Fibroblast of lung (primary cell): ENCODE results near the gene SUSD5. TPM values are rescaled to one million over a fixed set of nuclear protein-coding genes. Genes with fewer than 3 reads are reported as not detected.

Source experiments
- DNase-seq, 2 donors: peaks; one replicate each; pipeline versions ENCODE4 v3.0.0 to v3.0.0-alpha.2; 2010; ENCODE audit warnings: low read depth in 2 of 2
- H2AFZ ChIP-seq: 2 replicates; pipeline ENCODE4 v1.5.1; 2012; ENCODE audit warnings: low read length, control low read depth, inconsistent platforms
- H3K27ac ChIP-seq: 2 replicates; pipeline ENCODE4 v1.5.1; 2011; ENCODE audit warnings: low read length, control low read depth; ENCODE audit not compliant: insufficient read depth
- H3K27me3 ChIP-seq: 2 replicates; pipeline ENCODE4 v1.5.1; 2011; ENCODE audit warnings: mild to moderate bottlenecking, low read length; ENCODE audit not compliant: control insufficient read depth, insufficient read depth
- H3K36me3 ChIP-seq: 2 replicates; pipeline ENCODE4 v1.5.1; 2011; ENCODE audit warnings: low read length; ENCODE audit not compliant: control insufficient read depth, insufficient read depth
- H3K4me1 ChIP-seq: 2 replicates; pipeline ENCODE4 v1.5.1; 2011; ENCODE audit warnings: low read length; ENCODE audit not compliant: control insufficient read depth, insufficient read depth; ENCODE audit errors: extremely low read depth
- H3K4me2 ChIP-seq: 2 replicates; pipeline ENCODE4 v1.5.1; 2011; ENCODE audit warnings: low read length, control low read depth; ENCODE audit not compliant: insufficient read depth; ENCODE audit errors: extremely low read depth
- H3K4me3 ChIP-seq, 4 experiments: fragments of 200-600 bp in 1 of 4; sonication (generic) in 1 of 4; replicated peaks in 1 of 4; 2 replicates each; pipeline ENCODE4 v1.5.1; 2011 to 2016; ENCODE audit warnings: low read length in 4 of 4, low read depth in 3 of 4, mild to moderate bottlenecking in 3 of 4, control low read depth in 2 of 4, inconsistent platforms in 1 of 4, mixed read lengths in 1 of 4; ENCODE audit not compliant: insufficient read depth in 1 of 4; ENCODE audit errors: control extremely low read depth in 1 of 4
- H3K79me2 ChIP-seq: 2 replicates; pipeline ENCODE4 v1.5.1; 2012; ENCODE audit warnings: mild to moderate bottlenecking, low read length, inconsistent platforms; ENCODE audit not compliant: control insufficient read depth, insufficient read depth
- H3K9ac ChIP-seq: 2 replicates; pipeline ENCODE4 v1.5.1; 2011; ENCODE audit warnings: mild to moderate bottlenecking, low read length, control low read depth; ENCODE audit not compliant: insufficient read depth
- H3K9me3 ChIP-seq: 2 replicates; pipeline ENCODE4 v1.5.1; 2012; ENCODE audit warnings: low read depth, low read length; ENCODE audit not compliant: control insufficient read depth, insufficient read depth
- H4K20me1 ChIP-seq: 2 replicates; pipeline ENCODE4 v1.5.1; 2011; ENCODE audit warnings: low read length; ENCODE audit not compliant: control insufficient read depth, insufficient read depth; ENCODE audit errors: extremely low read depth
- EZH2 ChIP-seq: IDR thresholded peaks from 2 replicates; pipeline ENCODE4 v1.5.1; 2012; ENCODE audit warnings: low read length, control low read depth, mild to moderate bottlenecking; ENCODE audit errors: missing control alignments
- polyA plus RNA-seq, 2 donors: library from polyadenylated mRNA; depleted of rRNA in 1 of 2; stranded (reverse) in 1 of 2; unstranded in 1 of 2; fragments of >200 nt; gene quantifications; 2 replicates each; pipeline ENCODE4 v1.2.1, GENCODE V29; 2011 to 2012; ENCODE audit warnings: missing spikeins in 1 of 2
- total RNA-seq: library from RNA; depleted of rRNA; stranded (reverse); fragments of >200 nt; gene quantifications from 2 replicates; pipeline ENCODE4 v1.2.1, GENCODE V29; 2014
- TF ChIP-seq, protein P1 (sequence below), 2 donors: IDR thresholded peaks in 1 of 2; conservative IDR thresholded peaks in 1 of 2; 1 replicate in 1 of 2; 2 replicates in 1 of 2; pipeline ENCODE4 v1.5.1; 2011 to 2012; ENCODE audit warnings: low read length in 2 of 2, control low read depth in 1 of 2, inconsistent platforms in 1 of 2, low read depth in 1 of 2, mild to moderate bottlenecking in 1 of 2

The SUSD5 gene
- total and polyA plus RNA-seq, 2 donors (not counting 1 experiment from before 2014, with no cell fraction given) = 0.75 to 2.3 TPM

DNA sequence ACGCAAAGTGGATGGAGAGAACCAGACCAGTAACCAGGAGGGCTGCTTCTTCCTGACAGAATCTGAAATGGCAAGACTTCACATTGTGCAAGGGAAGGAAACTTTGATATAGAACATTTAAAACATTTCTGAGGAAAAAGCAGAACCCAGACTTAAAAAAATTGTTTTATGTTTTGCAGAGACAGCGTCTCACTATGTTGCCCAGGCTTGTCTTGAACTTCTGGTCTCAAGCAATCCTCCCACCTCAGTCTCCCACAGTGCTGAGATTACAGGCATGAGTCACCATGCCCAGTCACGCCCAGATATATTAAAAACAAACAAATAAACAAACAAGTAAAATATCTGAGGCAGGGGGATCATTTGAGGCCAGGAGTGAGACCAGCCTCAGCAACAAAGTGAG is 58.6 kb downstream of the SUSD5 start:
- no peaks in the 10 kb centered on the region for H3K27me3 ChIP-seq
- no peak overlapping the region for H2AFZ ChIP-seq
- no peaks in the 10 kb centered on the region for H4K20me1 ChIP-seq
- DNase-seq = no peak
- H3K4me3 ChIP-seq = no peak overlapping the region
- TF ChIP-seq, protein P1, sequence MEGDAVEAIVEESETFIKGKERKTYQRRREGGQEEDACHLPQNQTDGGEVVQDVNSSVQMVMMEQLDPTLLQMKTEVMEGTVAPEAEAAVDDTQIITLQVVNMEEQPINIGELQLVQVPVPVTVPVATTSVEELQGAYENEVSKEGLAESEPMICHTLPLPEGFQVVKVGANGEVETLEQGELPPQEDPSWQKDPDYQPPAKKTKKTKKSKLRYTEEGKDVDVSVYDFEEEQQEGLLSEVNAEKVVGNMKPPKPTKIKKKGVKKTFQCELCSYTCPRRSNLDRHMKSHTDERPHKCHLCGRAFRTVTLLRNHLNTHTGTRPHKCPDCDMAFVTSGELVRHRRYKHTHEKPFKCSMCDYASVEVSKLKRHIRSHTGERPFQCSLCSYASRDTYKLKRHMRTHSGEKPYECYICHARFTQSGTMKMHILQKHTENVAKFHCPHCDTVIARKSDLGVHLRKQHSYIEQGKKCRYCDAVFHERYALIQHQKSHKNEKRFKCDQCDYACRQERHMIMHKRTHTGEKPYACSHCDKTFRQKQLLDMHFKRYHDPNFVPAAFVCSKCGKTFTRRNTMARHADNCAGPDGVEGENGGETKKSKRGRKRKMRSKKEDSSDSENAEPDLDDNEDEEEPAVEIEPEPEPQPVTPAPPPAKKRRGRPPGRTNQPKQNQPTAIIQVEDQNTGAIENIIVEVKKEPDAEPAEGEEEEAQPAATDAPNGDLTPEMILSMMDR (conservative IDR thresholded peaks at IDR 0.05 in 1 of 2, IDR thresholded peaks at IDR 0.05 in 1 of 2; ENCODE audit: low read depth in 1 of 2, low read length in 2 of 2) = no peak
- TF ChIP-seq EZH2 = no peak
- no peaks in the 10 kb centered on the region for H3K36me3 ChIP-seq
- H3K9me3 ChIP-seq = no peaks in the 10 kb centered on the region
- H3K79me2 ChIP-seq = no peaks in the 10 kb centered on the region
- no peak overlapping the region for H3K27ac ChIP-seq
- H3K4me1 ChIP-seq = no peaks in the 10 kb centered on the region
- H3K9ac ChIP-seq = no peak overlapping the region
- no peak overlapping the region for H3K4me2 ChIP-seq

DNA sequence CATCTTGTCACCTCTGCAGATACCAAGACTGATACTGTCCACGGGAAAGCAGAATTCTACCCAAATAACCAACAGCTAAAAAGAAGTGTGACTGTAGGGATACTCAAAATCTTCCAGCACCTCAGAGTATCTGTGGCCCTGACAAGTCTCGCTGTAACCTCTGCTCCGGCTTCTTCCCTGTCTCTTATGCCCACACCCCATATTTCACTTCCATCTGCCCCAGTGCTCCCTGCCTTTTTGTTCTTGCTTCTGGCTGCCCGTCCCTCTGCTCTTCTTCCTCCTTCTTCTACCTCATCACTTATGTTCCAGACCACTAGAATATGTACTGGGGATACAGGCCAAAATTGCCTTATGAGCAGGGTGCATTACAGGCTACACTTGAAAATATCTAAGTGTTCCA is 59.4 kb downstream of the SUSD5 start:
- DNase-seq = no peak
- no peaks in the 10 kb centered on the region for H3K36me3 ChIP-seq
- H3K27me3 ChIP-seq = no peaks in the 10 kb centered on the region
- no peak overlapping the region for H3K9ac ChIP-seq
- H3K27ac ChIP-seq = no peak overlapping the region
- no peaks in the 10 kb centered on the region for H3K9me3 ChIP-seq
- H3K4me1 ChIP-seq = no peaks in the 10 kb centered on the region
- H3K4me2 ChIP-seq = no peak overlapping the region
- H4K20me1 ChIP-seq = no peaks in the 10 kb centered on the region
- TF ChIP-seq, protein P1 (conservative IDR thresholded peaks at IDR 0.05 in 1 of 2, IDR thresholded peaks at IDR 0.05 in 1 of 2; ENCODE audit: low read depth in 1 of 2, low read length in 2 of 2) = no peak
- no peak for TF ChIP-seq EZH2
- H3K79me2 ChIP-seq = no peaks in the 10 kb centered on the region
- H2AFZ ChIP-seq = no peak overlapping the region
- H3K4me3 ChIP-seq = no peak overlapping the region

DNA sequence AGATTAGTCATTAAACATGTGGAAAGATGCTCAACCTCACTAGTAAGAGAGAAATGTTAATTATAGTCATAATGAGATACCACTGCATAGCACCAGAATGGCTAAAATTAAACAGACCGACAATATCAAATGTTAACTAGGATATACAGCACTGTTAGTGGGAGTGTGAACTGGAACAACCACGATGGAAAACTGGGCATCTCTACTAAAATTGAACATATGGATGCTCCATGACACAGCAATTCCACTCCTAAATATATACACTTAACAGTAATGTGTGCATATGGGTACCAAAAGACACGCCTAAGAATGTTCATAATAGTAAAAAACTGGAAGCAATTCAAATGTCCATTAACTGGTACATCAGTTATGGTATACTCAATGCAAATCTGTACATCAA is 63.3 kb downstream of the SUSD5 start:
- TF ChIP-seq EZH2 = no peak
- TF ChIP-seq, protein P1 (conservative IDR thresholded peaks at IDR 0.05 in 1 of 2, IDR thresholded peaks at IDR 0.05 in 1 of 2; ENCODE audit: low read depth in 1 of 2, low read length in 2 of 2) = no peak
- Histone ChIP-seq H3K79me2 (no peaks in the 10 kb centered on the region), H4K20me1 (no peaks in the 10 kb centered on the region), H3K4me2 (no peak overlapping the region), H3K9ac (no peak overlapping the region), H3K4me1 (no peaks in the 10 kb centered on the region), H3K4me3 (no peak overlapping the region), H3K36me3 (no peaks in the 10 kb centered on the region), H3K27ac (no peak overlapping the region), H3K27me3 (no peaks in the 10 kb centered on the region), H2AFZ (no peak overlapping the region), H3K9me3 (no peaks in the 10 kb centered on the region)
- DNase-seq = no peak
